Measurements from ENCODE around the gene CCZ1B. TPM values are rescaled to one million over a fixed set of nuclear protein-coding genes. Genes with fewer than 3 reads are reported as not detected.
A peak's percentile ranks its signal among the peaks of the same experiment; 100 is the strongest.
"Not testable (repeated sequence)": the region's sequence is repeated elsewhere in the genome, so short reads cannot be mapped to it uniquely, and the experiment has no call there.

Gene CCZ1B
- total and polyA plus RNA-seq, 3 donors from 2014 or later: 36.0 to 58.7 (median 51.2) TPM

- Histone ChIP-seq H3K9me3 (no peaks in the 10 kb centered on the region), H3K4me3 (no peak overlapping the region), H3K27me3 (no peaks in the 10 kb centered on the region), H3K36me3 (ENCODE audit: low read depth, missing control alignments) (no peaks in the 10 kb centered on the region), H3K27ac (no peak overlapping the region), H3K4me1 (no peaks in the 10 kb centered on the region)
- WGBS, 2 donors: 88 to 91% methylated on average over 6 of the region's 6 CpGs
- TF ChIP-seq POLR2A (IDR thresholded peaks at IDR 0.05) (no peak), CTCF (IDR thresholded peaks at IDR 0.05) (no peak)
- no peak for DNase-seq
- intact Hi-C loops (cut with DNase I; ENCODE audit: low total_unique reads): no loop called here
Observed at GRCh38 chr7:6833636-6834035, 7.6 kb upstream of the CCZ1B start.

- Histone ChIP-seq H3K36me3 (ENCODE audit: low read depth, missing control alignments) (no peaks in the 10 kb centered on the region), H3K4me1 (no peaks in the 10 kb centered on the region), H3K27me3 (no peaks in the 10 kb centered on the region), H3K9me3 (no peaks in the 10 kb centered on the region), H3K4me3 (no peak overlapping the region), H3K27ac (no peak overlapping the region)
- TF ChIP-seq CTCF (IDR thresholded peaks at IDR 0.05): no peak
- no peak for TF ChIP-seq POLR2A (IDR thresholded peaks at IDR 0.05)
- intact Hi-C loops (cut with DNase I; ENCODE audit: low total_unique reads): no loop called here
- 73 to 80% methylated on average over 7 of the region's 7 CpGs for WGBS, 2 donors
- no peak for DNase-seq
Observed at GRCh38 chr7:6831018-6831725, 5.1 kb upstream of the CCZ1B start.

- intact Hi-C loops (cut with DNase I; ENCODE audit: low total_unique reads); H3K27ac ChIP-seq; H3K4me1 ChIP-seq; H3K36me3 ChIP-seq (ENCODE audit: low read depth, missing control alignments); H3K27me3 ChIP-seq; DNase-seq; H3K9me3 ChIP-seq; H3K4me3 ChIP-seq: not testable (repeated sequence)
- WGBS, 2 donors: 83 to 93% methylated on average over 6 of the region's 6 CpGs
Observed at GRCh38 chr7:6830026-6830425, 4.0 kb upstream of the CCZ1B start.

GRCh38 chr7:6829616-6830015 is 3.5 kb upstream of the CCZ1B start:
- intact Hi-C loops (cut with DNase I; ENCODE audit: low total_unique reads); H3K4me3 ChIP-seq; H3K27me3 ChIP-seq; H3K4me1 ChIP-seq; H3K9me3 ChIP-seq; H3K36me3 ChIP-seq (ENCODE audit: low read depth, missing control alignments); H3K27ac ChIP-seq; DNase-seq: not testable (repeated sequence)
- WGBS, 2 donors: 42 to 53% methylated on average over 5 of the region's 5 CpGs

- H3K4me3 ChIP-seq; H3K9me3 ChIP-seq; H3K27ac ChIP-seq; H3K4me1 ChIP-seq; H3K27me3 ChIP-seq; H3K36me3 ChIP-seq (ENCODE audit: low read depth, missing control alignments); intact Hi-C loops (cut with DNase I; ENCODE audit: low total_unique reads): not testable (repeated sequence)
- WGBS, 2 donors: 26 to 55% methylated on average over 10 to 12 of the region's 12 CpGs
- peak; percentile 52 for DNase-seq
Observed at GRCh38 chr7:6827180-6827579, 1.1 kb upstream of the CCZ1B start.

GRCh38 chr7:6825236-6826125 is 594 bp downstream of the CCZ1B start:
- H3K27me3 ChIP-seq; DNase-seq; H3K36me3 ChIP-seq (ENCODE audit: low read depth, missing control alignments); H3K4me1 ChIP-seq; intact Hi-C loops (cut with DNase I; ENCODE audit: low total_unique reads); H3K27ac ChIP-seq; H3K9me3 ChIP-seq: not testable (repeated sequence)
- peak overlapping the region; percentile 59 to 70 for H3K4me3 ChIP-seq
- 25% methylated on average over 15 of the region's 42 CpGs; no CpG with 5 or more reads in 1 of the 2 donors for WGBS, 2 donors

GRCh38 chr7:6821622-6822021 is 4.5 kb downstream of the CCZ1B start:
- WGBS, 2 donors: 89 to 93% methylated on average over 6 of the region's 6 CpGs
- H3K36me3 ChIP-seq (ENCODE audit: low read depth, missing control alignments): not testable (repeated sequence)

GRCh38 chr7:6815470-6815869 is 10.6 kb downstream of the CCZ1B start:
- H3K4me3 ChIP-seq; H3K4me1 ChIP-seq; DNase-seq; H3K36me3 ChIP-seq (ENCODE audit: low read depth, missing control alignments); H3K27me3 ChIP-seq; H3K9me3 ChIP-seq; intact Hi-C loops (cut with DNase I; ENCODE audit: low total_unique reads); H3K27ac ChIP-seq: not testable (repeated sequence)
- WGBS, 2 donors: 84 to 85% methylated on average over 7 of the region's 7 CpGs

More at GRCh38 chr7:6821622-6822021, 4.5 kb downstream of the CCZ1B start:
- H3K4me3 ChIP-seq; intact Hi-C loops (cut with DNase I; ENCODE audit: low total_unique reads); H3K4me1 ChIP-seq; DNase-seq; H3K9me3 ChIP-seq; H3K27me3 ChIP-seq; H3K27ac ChIP-seq: not testable (repeated sequence)

- DNase-seq; intact Hi-C loops (cut with DNase I; ENCODE audit: low total_unique reads); H3K27ac ChIP-seq; H3K9me3 ChIP-seq; H3K4me3 ChIP-seq; H3K36me3 ChIP-seq (ENCODE audit: low read depth, missing control alignments); H3K4me1 ChIP-seq; H3K27me3 ChIP-seq: not testable (repeated sequence)
- 87 to 93% methylated on average over 2 of the region's 2 CpGs for WGBS, 2 donors
Observed at GRCh38 chr7:6813011-6813410, 13.1 kb downstream of the CCZ1B start.

GRCh38 chr7:6807959-6808358 is 18.1 kb downstream of the CCZ1B start:
- H3K4me1 ChIP-seq; intact Hi-C loops (cut with DNase I; ENCODE audit: low total_unique reads); H3K27ac ChIP-seq; H3K36me3 ChIP-seq (ENCODE audit: low read depth, missing control alignments); DNase-seq; H3K9me3 ChIP-seq; H3K27me3 ChIP-seq; H3K4me3 ChIP-seq: not testable (repeated sequence)
- 79% methylated on average over 2 of the region's 6 CpGs; no CpG with 5 or more reads in 1 of the 2 donors for WGBS, 2 donors

Data from testis (tissue), 3 donors.